Fibroblast of lung (primary cell): ENCODE data around the gene STIMATE. TPM values are rescaled to one million over a fixed set of nuclear protein-coding genes. Genes with fewer than 3 reads are reported as not detected.

Experiments
- DNase-seq, 2 donors: peaks; one replicate each; pipeline versions ENCODE4 v3.0.0 to v3.0.0-alpha.2; 2010; ENCODE audit warnings: low read depth in 2 of 2
- H2AFZ ChIP-seq: 2 replicates; pipeline ENCODE4 v1.5.1; 2012; ENCODE audit warnings: low read length, control low read depth, inconsistent platforms
- H3K27ac ChIP-seq: 2 replicates; pipeline ENCODE4 v1.5.1; 2011; ENCODE audit warnings: low read length, control low read depth; ENCODE audit not compliant: insufficient read depth
- H3K27me3 ChIP-seq: 2 replicates; pipeline ENCODE4 v1.5.1; 2011; ENCODE audit warnings: mild to moderate bottlenecking, low read length; ENCODE audit not compliant: control insufficient read depth, insufficient read depth
- H3K36me3 ChIP-seq: 2 replicates; pipeline ENCODE4 v1.5.1; 2011; ENCODE audit warnings: low read length; ENCODE audit not compliant: control insufficient read depth, insufficient read depth
- H3K4me1 ChIP-seq: 2 replicates; pipeline ENCODE4 v1.5.1; 2011; ENCODE audit warnings: low read length; ENCODE audit not compliant: control insufficient read depth, insufficient read depth; ENCODE audit errors: extremely low read depth
- H3K4me2 ChIP-seq: 2 replicates; pipeline ENCODE4 v1.5.1; 2011; ENCODE audit warnings: low read length, control low read depth; ENCODE audit not compliant: insufficient read depth; ENCODE audit errors: extremely low read depth
- H3K4me3 ChIP-seq, 4 experiments: fragments of 200-600 bp in 1 of 4; sonication (generic) in 1 of 4; replicated peaks in 1 of 4; 2 replicates each; pipeline ENCODE4 v1.5.1; 2011 to 2016; ENCODE audit warnings: low read length in 4 of 4, low read depth in 3 of 4, mild to moderate bottlenecking in 3 of 4, control low read depth in 2 of 4, inconsistent platforms in 1 of 4, mixed read lengths in 1 of 4; ENCODE audit not compliant: insufficient read depth in 1 of 4; ENCODE audit errors: control extremely low read depth in 1 of 4
- H3K79me2 ChIP-seq: 2 replicates; pipeline ENCODE4 v1.5.1; 2012; ENCODE audit warnings: mild to moderate bottlenecking, low read length, inconsistent platforms; ENCODE audit not compliant: control insufficient read depth, insufficient read depth
- H3K9ac ChIP-seq: 2 replicates; pipeline ENCODE4 v1.5.1; 2011; ENCODE audit warnings: mild to moderate bottlenecking, low read length, control low read depth; ENCODE audit not compliant: insufficient read depth
- H3K9me3 ChIP-seq: 2 replicates; pipeline ENCODE4 v1.5.1; 2012; ENCODE audit warnings: low read depth, low read length; ENCODE audit not compliant: control insufficient read depth, insufficient read depth
- H4K20me1 ChIP-seq: 2 replicates; pipeline ENCODE4 v1.5.1; 2011; ENCODE audit warnings: low read length; ENCODE audit not compliant: control insufficient read depth, insufficient read depth; ENCODE audit errors: extremely low read depth
- CTCF ChIP-seq, 2 donors: IDR thresholded peaks in 1 of 2; conservative IDR thresholded peaks in 1 of 2; 1 replicate in 1 of 2; 2 replicates in 1 of 2; pipeline ENCODE4 v1.5.1; 2011 to 2012; ENCODE audit warnings: low read length in 2 of 2, control low read depth in 1 of 2, inconsistent platforms in 1 of 2, low read depth in 1 of 2, mild to moderate bottlenecking in 1 of 2
- EZH2 ChIP-seq: IDR thresholded peaks from 2 replicates; pipeline ENCODE4 v1.5.1; 2012; ENCODE audit warnings: low read length, control low read depth, mild to moderate bottlenecking; ENCODE audit errors: missing control alignments
- polyA plus RNA-seq, 2 donors: library from polyadenylated mRNA; depleted of rRNA in 1 of 2; stranded (reverse) in 1 of 2; unstranded in 1 of 2; fragments of >200 nt; gene quantifications; 2 replicates each; pipeline ENCODE4 v1.2.1, GENCODE V29; 2011 to 2012; ENCODE audit warnings: missing spikeins in 1 of 2
- total RNA-seq: library from RNA; depleted of rRNA; stranded (reverse); fragments of >200 nt; gene quantifications from 2 replicates; pipeline ENCODE4 v1.2.1, GENCODE V29; 2014

The STIMATE gene
- total and polyA plus RNA-seq, 2 donors (not counting 1 experiment from before 2014, with no cell fraction given): 11.6 to 13.0 TPM

- H3K27me3 ChIP-seq: no peaks in the 10 kb centered on the region
- no peak for TF ChIP-seq EZH2
- no peak for TF ChIP-seq CTCF (conservative IDR thresholded peaks at IDR 0.05 in 1 of 2, IDR thresholded peaks at IDR 0.05 in 1 of 2; ENCODE audit: low read depth in 1 of 2, low read length in 2 of 2)
- no peaks in the 10 kb centered on the region for H3K79me2 ChIP-seq
- H3K9ac ChIP-seq: no peak overlapping the region
- peak in 1 of 2 donors; percentile 31 for DNase-seq
- no peaks in the 10 kb centered on the region for H3K4me1 ChIP-seq
- H4K20me1 ChIP-seq: no peaks in the 10 kb centered on the region
- no peak overlapping the region for H3K27ac ChIP-seq
- H3K4me3 ChIP-seq: no peak overlapping the region
- no peak overlapping the region for H3K4me2 ChIP-seq
- H2AFZ ChIP-seq: no peak overlapping the region
- no peaks in the 10 kb centered on the region for H3K9me3 ChIP-seq
- H3K36me3 ChIP-seq: no peaks in the 10 kb centered on the region
Observed at GRCh38 chr3:52801839-52802238, 95.5 kb downstream of the STIMATE start.

GRCh38 chr3:52800079-52800478 is 97.3 kb downstream of the STIMATE start:
- H4K20me1 ChIP-seq: no peaks in the 10 kb centered on the region
- no peaks in the 10 kb centered on the region for H3K9me3 ChIP-seq
- H3K4me3 ChIP-seq: no peak overlapping the region
- no peak overlapping the region for H2AFZ ChIP-seq
- H3K9ac ChIP-seq: no peak overlapping the region
- H3K4me1 ChIP-seq: no peaks in the 10 kb centered on the region
- DNase-seq: peak in 1 of 2 donors; percentile 22
- H3K79me2 ChIP-seq: no peaks in the 10 kb centered on the region
- no peak overlapping the region for H3K4me2 ChIP-seq
- H3K27me3 ChIP-seq: no peaks in the 10 kb centered on the region
- no peak overlapping the region for H3K27ac ChIP-seq
- TF ChIP-seq CTCF (conservative IDR thresholded peaks at IDR 0.05 in 1 of 2, IDR thresholded peaks at IDR 0.05 in 1 of 2; ENCODE audit: low read depth in 1 of 2, low read length in 2 of 2): no peak
- no peak for TF ChIP-seq EZH2
- no peaks in the 10 kb centered on the region for H3K36me3 ChIP-seq

GRCh38 chr3:52798978-52799476 is 98.3 kb downstream of the STIMATE start:
- Histone ChIP-seq H3K4me1 (no peaks in the 10 kb centered on the region), H3K79me2 (no peaks in the 10 kb centered on the region), H3K27ac (no peak overlapping the region), H2AFZ (no peak overlapping the region), H3K27me3 (no peaks in the 10 kb centered on the region), H3K36me3 (no peaks in the 10 kb centered on the region), H4K20me1 (no peaks in the 10 kb centered on the region), H3K9ac (no peak overlapping the region), H3K4me2 (no peak overlapping the region), H3K4me3 (no peak overlapping the region), H3K9me3 (no peaks in the 10 kb centered on the region)
- TF ChIP-seq EZH2: no peak
- TF ChIP-seq CTCF (conservative IDR thresholded peaks at IDR 0.05 in 1 of 2, IDR thresholded peaks at IDR 0.05 in 1 of 2; ENCODE audit: low read depth in 1 of 2, low read length in 2 of 2): peak; percentile 15 to 41
- DNase-seq: no peak
